Liver (tissue), 10 donors: ENCODE results near the gene AMPD1. TPM values are rescaled to one million over a fixed set of nuclear protein-coding genes. Genes with fewer than 3 reads are reported as not detected.

ENCODE experiments used
- DNase-seq: peaks from one replicate; pipeline ENCODE4 v3.0.0-alpha.2; 2017; ENCODE audit warnings: low spot score
- H3K27ac ChIP-seq, 2 donors: one replicate each; pipeline ENCODE4 v1.7.0; 2013; ENCODE audit warnings: inconsistent platforms in 2 of 2, low read length in 2 of 2, control low read depth in 1 of 2, low read depth in 1 of 2, mild to moderate bottlenecking in 1 of 2
- H3K27me3 ChIP-seq, 4 donors: one replicate each; pipeline versions ENCODE4 v1.6.1 to v1.7.0; 2013; ENCODE audit warnings: low read length in 3 of 4, inconsistent platforms in 1 of 4, mild to moderate bottlenecking in 1 of 4, moderate library complexity in 1 of 4; ENCODE audit not compliant: control insufficient read depth in 4 of 4, insufficient read depth in 4 of 4
- H3K36me3 ChIP-seq, 4 donors: one replicate each; pipeline versions ENCODE4 v1.6.1 to v1.7.0; 2013; ENCODE audit warnings: low read length in 3 of 4, mild to moderate bottlenecking in 3 of 4, low read depth in 1 of 4, moderate library complexity in 1 of 4; ENCODE audit not compliant: control insufficient read depth in 4 of 4, insufficient read depth in 3 of 4
- H3K4me1 ChIP-seq, 4 donors: one replicate each; pipeline versions ENCODE4 v1.6.1 to v1.7.0; 2013; ENCODE audit warnings: low read length in 3 of 4, mild to moderate bottlenecking in 3 of 4, moderate library complexity in 1 of 4; ENCODE audit not compliant: control insufficient read depth in 4 of 4, insufficient read depth in 4 of 4
- H3K4me3 ChIP-seq, 3 donors: one replicate each; pipeline versions ENCODE4 v1.6.1 to v1.7.0; 2013; ENCODE audit warnings: low read length in 3 of 3, control low read depth in 1 of 3, low read depth in 1 of 3, mild to moderate bottlenecking in 1 of 3
- H3K9ac ChIP-seq, 2 donors: one replicate each; pipeline ENCODE4 v1.7.0; 2013; ENCODE audit warnings: low read length in 2 of 2, mild to moderate bottlenecking in 2 of 2, moderate library complexity in 2 of 2, control low read depth in 1 of 2, low read depth in 1 of 2
- H3K9me3 ChIP-seq, 4 donors: one replicate each; pipeline versions ENCODE4 v1.6.1 to v1.7.0; 2013; ENCODE audit warnings: low read length in 3 of 4; ENCODE audit not compliant: control insufficient read depth in 4 of 4
- FOXA1 ChIP-seq: IDR thresholded peaks from 2 replicates; pipeline ENCODE4 v1.6.1; 2016; ENCODE audit warnings: antibody characterized with exemption
- HNF4G ChIP-seq: IDR thresholded peaks from 2 replicates; pipeline ENCODE4 v1.6.1; 2016; ENCODE audit warnings: antibody characterized with exemption
- MAX ChIP-seq: IDR thresholded peaks from 2 replicates; pipeline ENCODE4 v1.6.1; 2016; ENCODE audit warnings: antibody characterized with exemption
- RXRA ChIP-seq, 2 donors: IDR thresholded peaks; 2 replicates each; pipeline ENCODE4 v1.6.1; 2017 to 2018; ENCODE audit warnings: antibody characterized with exemption in 2 of 2, mild to moderate bottlenecking in 1 of 2
- ZBTB33 ChIP-seq: IDR thresholded peaks from 2 replicates; pipeline ENCODE4 v1.6.1; 2016; ENCODE audit warnings: antibody characterized with exemption
- WGBS: extraction: QIAGEN DNeasy Blood & Tissue Kit; methylation state at CpG from one replicate; pipeline ENCODE4 v1.1.7; 2013; 5-methylcytosine and 5-hydroxymethylcytosine counted together
- polyA plus RNA-seq, 2 donors: library from polyadenylated mRNA; stranded (reverse) in 1 of 2; unstranded in 1 of 2; fragments of 200-250 nt in 1 of 2; fragments of >200 nt in 1 of 2; fragmentation: Nextera tagmentation in 1 of 2; extraction: Ambion mirVana in 1 of 2; gene quantifications; one replicate each; pipeline versions ENCODE4 v1.2.1 to v1.2.3, GENCODE V29; 2013 to 2015
- small RNA-seq: library from RNA; depleted of rRNA; stranded (forward); fragments of <200 nt; gene quantifications from one replicate; pipeline ENCODE3, GENCODE V24; 2014
- total RNA-seq, 2 donors: library from RNA; depleted of rRNA; stranded (reverse); fragments of >200 nt; gene quantifications; one replicate each; pipeline ENCODE4 v1.2.3, GENCODE V29; 2014
- donor health status: healthy.
- donor health status: healthy.
- donor health status: healthy.
- donor health status: healthy.
- donor health status: healthy.

Gene AMPD1
- total and polyA plus RNA-seq, 4 donors: 0.03 TPM; not detected in 3

- H3K36me3 ChIP-seq: peaks cover 0 to 2% (median 0%) of the 10 kb centered on the region in 4 donors
- peaks cover 0 to 1% (median 0%) of the 10 kb centered on the region in 4 donors for H3K4me1 ChIP-seq
- no peak overlapping the region for H3K4me3 ChIP-seq
- WGBS: 89% methylated on average over 5 of the region's 5 CpGs
- no peak for DNase-seq
- no peak overlapping the region for H3K27ac ChIP-seq
- TF ChIP-seq FOXA1 (no peak), MAX (no peak), ZBTB33 (no peak), RXRA (IDR thresholded peaks at IDR 0.05) (no peak), HNF4G (no peak)
- no peaks in the 10 kb centered on the region for H3K27me3 ChIP-seq
- no peaks in the 10 kb centered on the region for H3K9me3 ChIP-seq
- no peak overlapping the region for H3K9ac ChIP-seq
These were observed 72.0 kb downstream of the AMPD1 start for GRCh38 chr1:114623364-114623763.

Small RNA genes lying within 50 kb of the gene (small RNA-seq; reads per million reads assigned to genes)
- gene RN7SL432P (not detected), gene RNY1P13 (0.09 reads per million)

Other genes with a start within 250 kb of the AMPD1 start
- gene TRIM33, start 184.3 kb downstream of the AMPD1 start, total RNA-seq: 10 to 100 TPM; 21.1 to 30.5 TPM
- 10 to 100 TPM in 1 of 2 donors, 1 to 10 TPM in 1; 4.5 to 12.1 TPM for gene TRIM33, start 184.3 kb downstream of the AMPD1 start, polyA plus RNA-seq
- gene BCAS2, start 113.9 kb downstream of the AMPD1 start, total RNA-seq: 10 to 100 TPM; 15.7 to 16.8 TPM
- 10 to 100 TPM; 19.1 to 33.5 TPM for gene BCAS2, start 113.9 kb downstream of the AMPD1 start, polyA plus RNA-seq
- 1 to 10 TPM; 1.3 to 5.6 TPM for gene DENND2C, start 25.5 kb downstream of the AMPD1 start, total RNA-seq
- 1 to 10 TPM; 1.9 to 4.9 TPM for gene DENND2C, start 25.5 kb downstream of the AMPD1 start, polyA plus RNA-seq
- gene NRAS, start 21.2 kb upstream of the AMPD1 start, total RNA-seq: 10 to 100 TPM; 17.7 to 36.0 TPM
- gene NRAS, start 21.2 kb upstream of the AMPD1 start, polyA plus RNA-seq: 1 to 10 TPM; 6.7 to 9.1 TPM
- gene CSDE1, start 62.4 kb upstream of the AMPD1 start, total RNA-seq: 100 to 1,000 TPM; 178 to 376 TPM
- 10 to 100 TPM; 63.7 to 84.7 TPM for gene CSDE1, start 62.4 kb upstream of the AMPD1 start, polyA plus RNA-seq
- 10 to 100 TPM; 23.2 to 40.4 TPM for gene SIKE1, start 85.1 kb upstream of the AMPD1 start, total RNA-seq
- 10 to 100 TPM; 12.0 to 22.0 TPM for gene SIKE1, start 85.1 kb upstream of the AMPD1 start, polyA plus RNA-seq
- gene SYCP1, start 159.3 kb upstream of the AMPD1 start, total RNA-seq: under 1 TPM in 1 of 2 donors, not detected in 1; 0.89 TPM
- not detected for gene SYCP1, start 159.3 kb upstream of the AMPD1 start, polyA plus RNA-seq